Brain microvascular endothelial cell (primary cell): ENCODE measurements around the gene GABRA6.

Experiments
- DNase-seq: peaks from one replicate; pipeline ENCODE4 v3.0.0-alpha.2; 2020
- H3K27ac ChIP-seq: fragments of 250-450 bp; sonication (Bioruptor Pico); 2 replicates; pipeline ENCODE4 v1.5.1; 2020; ENCODE audit warnings: mild to moderate bottlenecking, moderate library complexity
- H3K27me3 ChIP-seq: fragments of 250-450 bp; sonication (Bioruptor Pico); replicated peaks from 2 replicates; pipeline ENCODE4 v1.5.1; 2020; ENCODE audit warnings: mild to moderate bottlenecking
- H3K36me3 ChIP-seq: fragments of 250-450 bp; sonication (Bioruptor Pico); replicated peaks from 2 replicates; pipeline ENCODE4 v1.5.1; 2020; ENCODE audit warnings: mild to moderate bottlenecking
- H3K4me3 ChIP-seq: 2 replicates; pipeline ENCODE4 v1.5.1; 2011; ENCODE audit warnings: low read depth, mild to moderate bottlenecking, control low read depth, low read length, moderate library complexity
- CTCF ChIP-seq: IDR thresholded peaks from 2 replicates; pipeline ENCODE4 v1.5.1; 2011; ENCODE audit warnings: low read depth, mild to moderate bottlenecking, moderate library complexity, low read length, control low read depth, inconsistent platforms; ENCODE audit errors: missing control alignments
- in situ Hi-C: cut with HindIII; loops from 2 replicates; pipeline ENCODE4 v1.10.0; 2017; ENCODE audit warnings: low sequenced_read_pairs, low pct_ligation_motif_present

The GABRA6 gene

GRCh38 chr5:161751265-161751664, 65.7 kb downstream of the GABRA6 start:
- Histone ChIP-seq H3K4me3 (no peak overlapping the region), H3K27ac (no peak overlapping the region), H3K36me3 (no peaks in the 10 kb centered on the region), H3K27me3 (no peaks in the 10 kb centered on the region)
- TF ChIP-seq CTCF = no peak
- no peak for DNase-seq
- in situ Hi-C loops = no loop called here
